Right renal cortex interstitium (tissue), 3 donors: Measurements from ENCODE around the gene ACY1. TPM values are rescaled to one million over a fixed set of nuclear protein-coding genes. Genes with fewer than 3 reads are reported as not detected.

ENCODE experiments used
- polyA plus RNA-seq, 3 donors: library from polyadenylated mRNA; unstranded; fragments of 120-200 nt; gene quantifications; one replicate each; pipeline ENCODE4 v1.2.1, GENCODE V29; 2013; ENCODE audit not compliant: insufficient read length in 3 of 3

ACY1 gene
- polyA plus RNA-seq, 3 donors = 87.7 to 123 (median 108) TPM

Other genes with a start within 250 kb of the ACY1 start
- not detected for gene IQCF6, start 204.3 kb upstream of the ACY1 start, polyA plus RNA-seq
- gene IQCF2, start 121.9 kb upstream of the ACY1 start, polyA plus RNA-seq = not detected
- gene IQCF5, start 107.9 kb upstream of the ACY1 start, polyA plus RNA-seq = not detected
- not detected for gene IQCF1, start 80.2 kb upstream of the ACY1 start, polyA plus RNA-seq
- gene RRP9, start 41.6 kb upstream of the ACY1 start, polyA plus RNA-seq = 10 to 100 TPM; 17.3 to 19.2 (median 17.5) TPM
- gene PARP3, start 41.2 kb upstream of the ACY1 start, polyA plus RNA-seq = 10 to 100 TPM; 15.0 to 16.2 (median 16.2) TPM
- under 1 TPM; 0.36 to 0.49 (median 0.37) TPM for gene GPR62, start 28.2 kb upstream of the ACY1 start, polyA plus RNA-seq
- gene PCBP4, start 16.1 kb upstream of the ACY1 start, polyA plus RNA-seq = 10 to 100 TPM; 47.8 to 51.4 (median 49.5) TPM
- 10 to 100 TPM; 76.7 to 82.8 (median 80.5) TPM for gene ABHD14B, start 9.5 kb upstream of the ACY1 start, polyA plus RNA-seq
- gene ABHD14A, start 8.5 kb upstream of the ACY1 start, polyA plus RNA-seq = 10 to 100 TPM; 21.0 to 26.1 (median 26.0) TPM
- gene RPL29, start 12.4 kb downstream of the ACY1 start, polyA plus RNA-seq = 1,000 to 10,000 TPM; 1,608 to 1,744 (median 1,623) TPM
- 10 to 100 TPM; 15.2 to 18.1 (median 15.7) TPM for gene DUSP7, start 73.0 kb downstream of the ACY1 start, polyA plus RNA-seq
- gene POC1A, start 170.9 kb downstream of the ACY1 start, polyA plus RNA-seq = 1 to 10 TPM; 7.0 to 8.2 (median 8.1) TPM
- gene ALAS1, start 214.6 kb downstream of the ACY1 start, polyA plus RNA-seq = 10 to 100 TPM; 46.6 to 52.6 (median 48.8) TPM
- under 1 TPM in 2 of 3 donors, not detected in 1; 0.11 to 0.18 TPM for gene TLR9, start 242.1 kb downstream of the ACY1 start, polyA plus RNA-seq